ENCODE results near the gene TSPYL4. TPM values are rescaled to one million over a fixed set of nuclear protein-coding genes. Genes with fewer than 3 reads are reported as not detected.

Gene TSPYL4
- total RNA-seq (10 to 100 TPM; 26.0 to 34.1 (median 30.5) TPM), polyA plus RNA-seq (10 to 100 TPM in 1 of 2 donors, 1 to 10 TPM in 1; 8.0 to 52.8 TPM)
- long read RNA-seq, donor 1, full-length matches to known transcripts, result 4 of 4 reads
- long read RNA-seq, donor 1, partial matches to known transcripts, result 0 of 4 reads
- long read RNA-seq, donor 1, other reads (novel, unspliced or antisense), result 0 of 4 reads
- long read RNA-seq, donor 2, full-length matches to known transcripts, result 4 of 5 reads
- long read RNA-seq, donor 2, partial matches to known transcripts, result 0 of 5 reads
- long read RNA-seq, donor 2, other reads (novel, unspliced or antisense), result 1 of 5 reads
- long read RNA-seq, donor 3, full-length matches to known transcripts, result 5 of 5 reads
- long read RNA-seq, donor 3, partial matches to known transcripts, result 0 of 5 reads
- long read RNA-seq, donor 3, other reads (novel, unspliced or antisense), result 0 of 5 reads

GRCh38 chr6:116253505-116254296 is at the start of gene TSPYL4:
TSS of gene TSPYL4 (minus strand) at chr6:116254075. CDS start at chr6:116254008, 67 bp downstream.
- TF ChIP-seq CTCF (IDR thresholded peaks at IDR 0.05) (no peak), POLR2A (IDR thresholded peaks at IDR 0.05) (peak in 1 of 2 donors; percentile 94)
- no peaks in the 10 kb centered on the region for H3K9me3 ChIP-seq
- H3K4me3 ChIP-seq, result peak within 1 kb of the TSS; percentile 61 to 98 (median 90)
- H3K27ac ChIP-seq, result peak within 1 kb of the TSS; percentile 72 to 94 (median 88)
- H3K4me1 ChIP-seq, result peaks cover 0 to 62% (median 49%) of the 10 kb centered on the region in 12 donors
- H3K36me3 ChIP-seq, result peaks cover 0 to 2% (median 0%) of the 10 kb centered on the region in 9 donors
- intact Hi-C loops (cut with DNase I), result loop anchor here in 2 of 10 donors (1.0 kb wide), 2 partner anchors 26 to 27 kb away; partner anchors contain the start of gene TSPYL1 (in 1 of the 2)
- DNase-seq (peak; percentile 94 to 97 (median 95)), ATAC-seq (peak; percentile 97 to 98 (median 98))
- H3K27me3 ChIP-seq, result no peaks in the 10 kb centered on the region
- WGBS, 4 donors, result 0 to 1% (median 1%) methylated on average over 29 to 53 of the region's 53 CpGs

- ATAC-seq, result no peak
- TF ChIP-seq POLR2A (IDR thresholded peaks at IDR 0.05) (no peak), CTCF (IDR thresholded peaks at IDR 0.05) (no peak)
- Histone ChIP-seq H3K9me3 (peaks cover 0 to 16% (median 6%) of the 10 kb centered on the region in 12 donors), H3K27me3 (no peaks in the 10 kb centered on the region), H3K4me1 (peaks cover 0 to 26% (median 0%) of the 10 kb centered on the region in 12 donors), H3K27ac (no peak overlapping the region), H3K36me3 (no peaks in the 10 kb centered on the region), H3K4me3 (no peak overlapping the region)
- intact Hi-C loops (cut with DNase I), result loop anchor here in 1 of 10 donors (10.0 kb wide), 1 partner anchor 154 kb away; no protein-coding TSS in a partner anchor
- WGBS, 4 donors, result 74 to 82% (median 80%) methylated on average over 3 of the region's 3 CpGs
- no peak for DNase-seq
Observed at GRCh38 chr6:116301104-116301503, 47.2 kb upstream of the TSPYL4 start.

- H3K27me3 ChIP-seq, result no peaks in the 10 kb centered on the region
- no peaks in the 10 kb centered on the region for H3K36me3 ChIP-seq
- no peak overlapping the region for H3K4me3 ChIP-seq
- no peak for TF ChIP-seq POLR2A (IDR thresholded peaks at IDR 0.05)
- TF ChIP-seq CTCF (IDR thresholded peaks at IDR 0.05), result no peak
- DNase-seq, result no peak
- intact Hi-C loops (cut with DNase I), result loop anchor here in 1 of 10 donors (10.0 kb wide), 1 partner anchor 154 kb away; no protein-coding TSS in a partner anchor
- peaks cover 0 to 26% (median 0%) of the 10 kb centered on the region in 12 donors for H3K4me1 ChIP-seq
- ATAC-seq, result no peak
- H3K27ac ChIP-seq, result peak overlapping the region in 1 of 12 donors; percentile 12
- H3K9me3 ChIP-seq, result peaks cover 0 to 16% (median 6%) of the 10 kb centered on the region in 12 donors
- 81 to 86% (median 83%) methylated on average over 1 of the region's 1 CpG for WGBS, 4 donors
Observed at GRCh38 chr6:116300566-116300965, 46.7 kb upstream of the TSPYL4 start.

Data from heart left ventricle (tissue), 16 donors.